DLD1 (cell line): ENCODE results near the gene JAKMIP2.

Experiments used
- in situ Hi-C: cut with HindIII; loops from 2 replicates; pipeline ENCODE4 v1.10.0; 2017; ENCODE audit warnings: low sequenced_read_pairs

JAKMIP2 gene

GRCh38 chr5:147789820-147790219 is 7.3 kb upstream of the JAKMIP2 start:
- in situ Hi-C loops = no loop called here

DNA sequence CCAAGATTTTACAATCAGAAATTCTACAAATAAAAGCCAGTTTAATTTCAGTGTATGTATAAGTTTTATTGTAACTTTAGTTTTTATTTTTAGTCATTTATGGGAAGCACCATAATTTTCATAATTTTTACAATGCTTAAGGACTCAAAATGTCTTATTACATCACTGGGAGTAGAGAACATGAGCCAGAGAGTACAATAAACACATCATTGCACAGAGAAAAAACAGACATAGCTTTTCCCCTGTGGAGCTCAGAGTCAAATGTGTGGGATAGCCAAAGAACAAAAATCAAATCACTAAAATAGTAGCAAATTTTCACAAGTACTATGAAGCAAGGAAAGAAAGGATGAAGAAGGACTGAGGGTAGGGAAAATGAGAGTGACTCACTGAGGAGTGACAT is 5.5 kb upstream of the JAKMIP2 start:
- in situ Hi-C loops = no loop called here

DNA sequence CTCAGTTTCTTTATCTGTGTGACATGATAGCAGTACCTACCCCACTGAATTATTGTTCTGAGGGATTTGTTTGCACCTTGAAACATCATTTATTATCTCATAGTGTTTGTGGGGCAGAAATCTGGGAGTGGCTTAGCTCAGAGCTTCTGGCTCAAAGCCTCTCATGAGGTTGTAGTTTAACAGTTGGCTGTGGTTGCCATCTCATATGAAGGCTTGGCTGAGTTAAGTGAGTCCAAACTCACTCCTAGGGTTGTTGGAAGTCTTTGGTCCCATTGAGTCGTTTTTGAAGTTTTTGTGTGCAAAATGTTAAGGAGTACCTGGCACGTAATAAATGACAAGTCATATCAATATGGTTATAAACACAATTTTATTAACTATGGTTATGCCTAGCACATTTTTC is 3.6 kb upstream of the JAKMIP2 start:
- in situ Hi-C loops = no loop called here

DNA sequence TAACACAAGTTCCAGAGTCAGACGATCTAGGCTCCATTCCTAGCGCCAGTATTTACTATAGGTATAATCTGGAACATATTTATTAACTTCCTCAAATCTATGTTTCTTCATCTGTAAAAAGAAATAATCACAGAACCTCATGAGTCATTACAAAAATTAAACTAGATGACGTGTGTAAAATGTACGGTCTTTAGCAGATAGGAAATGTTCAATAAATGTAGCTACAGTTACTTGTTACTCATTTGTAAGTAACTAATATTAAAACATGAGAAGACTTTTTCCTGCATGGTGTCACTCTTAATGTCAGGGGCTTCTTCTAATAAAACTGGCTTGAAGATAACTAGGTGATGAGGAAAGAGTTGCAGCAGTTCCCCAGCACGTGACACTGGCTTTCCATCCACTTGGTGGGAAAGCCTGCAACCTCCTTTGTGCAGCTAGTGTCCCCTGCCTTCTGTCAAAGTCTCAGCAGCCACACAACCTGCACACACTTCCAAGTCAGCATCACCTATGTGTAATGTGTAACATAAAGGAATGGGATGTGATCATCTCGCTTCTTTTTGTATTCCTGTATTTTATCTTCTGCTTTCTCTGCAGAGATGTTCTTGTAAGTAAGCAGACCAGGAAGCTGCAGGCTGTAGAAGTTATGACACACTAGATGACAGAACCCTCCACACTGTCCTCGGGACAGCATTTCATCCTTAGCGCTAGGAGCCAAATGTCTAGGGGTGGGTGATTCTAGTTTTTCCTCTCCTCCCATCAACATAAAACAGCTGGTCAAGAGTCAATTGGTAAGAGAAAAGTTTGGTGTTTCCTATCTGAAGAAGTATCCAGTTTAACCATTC is 1.8 kb upstream of the JAKMIP2 start:
- in situ Hi-C loops = no loop called here

DNA sequence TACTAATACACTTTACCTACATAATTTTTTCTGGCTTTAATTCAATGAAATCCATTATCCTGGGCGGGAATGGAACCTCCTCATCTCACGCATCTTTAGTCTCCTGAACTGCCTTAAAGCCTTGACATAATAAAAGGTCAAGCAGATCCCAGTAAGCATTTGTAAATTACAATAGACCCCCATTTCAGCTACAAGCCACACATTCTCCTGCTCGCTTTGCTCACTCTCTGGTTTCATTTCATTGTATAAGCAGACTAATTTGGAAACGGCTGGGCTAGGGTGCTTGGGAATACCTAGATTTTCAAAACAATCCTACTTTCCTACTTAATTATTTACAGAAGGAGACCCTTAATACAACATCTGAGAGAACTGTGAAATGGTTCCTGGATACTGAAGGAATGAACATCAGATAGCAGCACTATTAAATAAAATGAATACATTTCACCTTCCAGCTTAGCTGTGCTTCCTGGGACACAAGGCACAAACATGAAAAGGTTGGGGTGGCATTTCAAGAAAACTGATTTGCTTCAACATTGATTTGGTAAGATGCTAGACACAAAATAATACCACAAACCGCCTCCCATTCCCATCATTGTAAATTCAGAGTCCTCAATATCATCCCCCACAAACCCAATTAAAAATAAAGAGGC is 1.5 kb downstream of the JAKMIP2 start:
- in situ Hi-C loops = no loop called here

DNA sequence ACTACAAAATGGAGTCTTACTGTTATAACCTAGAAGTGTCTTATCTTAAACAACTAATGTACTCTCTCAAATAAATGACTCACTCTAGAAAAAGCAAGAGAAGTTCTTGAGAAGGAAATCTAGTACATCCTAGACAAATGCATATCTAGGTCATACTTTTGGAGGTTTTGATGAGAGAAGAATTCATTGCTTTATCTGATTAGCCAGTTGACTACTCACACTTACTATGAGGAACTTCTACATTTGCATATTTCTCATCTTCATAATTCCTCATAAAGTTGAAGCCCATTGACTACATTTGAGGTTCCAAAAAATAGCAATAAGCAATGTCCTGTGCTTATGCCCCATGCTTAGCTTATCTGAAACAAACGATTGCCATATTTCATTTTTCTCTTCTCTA is 2.8 kb downstream of the JAKMIP2 start:
- in situ Hi-C loops = no loop called here

- in situ Hi-C loops = no loop called here
These were observed 5.5 kb downstream of the JAKMIP2 start for GRCh38 chr5:147776989-147777388.

- in situ Hi-C loops = no loop called here
These were observed 8.9 kb downstream of the JAKMIP2 start for GRCh38 chr5:147773587-147773986.

- in situ Hi-C loops = no loop called here
These were observed 9.4 kb downstream of the JAKMIP2 start for GRCh38 chr5:147773139-147773538.

DNA sequence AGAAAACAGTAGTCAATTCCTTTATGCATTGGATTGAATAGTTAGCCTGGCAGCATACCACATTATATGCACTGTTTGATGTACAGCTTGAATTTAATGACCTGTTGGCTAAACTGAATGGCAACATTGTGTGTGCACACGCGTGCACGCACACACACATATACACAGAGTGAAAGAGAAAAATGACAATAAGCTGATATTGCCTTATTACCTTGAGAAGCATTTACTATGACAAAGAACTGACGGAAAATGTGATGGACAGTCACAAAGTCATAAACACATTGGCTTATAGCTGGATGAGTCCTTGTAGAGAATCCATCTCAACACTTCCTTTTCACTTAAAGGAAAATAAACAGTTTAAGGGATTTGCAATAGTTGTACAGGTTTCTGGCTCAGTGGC is 15.5 kb downstream of the JAKMIP2 start:
- in situ Hi-C loops = no loop called here

GRCh38 chr5:147763791-147764525 is 18.6 kb downstream of the JAKMIP2 start:
- in situ Hi-C loops = no loop called here

DNA sequence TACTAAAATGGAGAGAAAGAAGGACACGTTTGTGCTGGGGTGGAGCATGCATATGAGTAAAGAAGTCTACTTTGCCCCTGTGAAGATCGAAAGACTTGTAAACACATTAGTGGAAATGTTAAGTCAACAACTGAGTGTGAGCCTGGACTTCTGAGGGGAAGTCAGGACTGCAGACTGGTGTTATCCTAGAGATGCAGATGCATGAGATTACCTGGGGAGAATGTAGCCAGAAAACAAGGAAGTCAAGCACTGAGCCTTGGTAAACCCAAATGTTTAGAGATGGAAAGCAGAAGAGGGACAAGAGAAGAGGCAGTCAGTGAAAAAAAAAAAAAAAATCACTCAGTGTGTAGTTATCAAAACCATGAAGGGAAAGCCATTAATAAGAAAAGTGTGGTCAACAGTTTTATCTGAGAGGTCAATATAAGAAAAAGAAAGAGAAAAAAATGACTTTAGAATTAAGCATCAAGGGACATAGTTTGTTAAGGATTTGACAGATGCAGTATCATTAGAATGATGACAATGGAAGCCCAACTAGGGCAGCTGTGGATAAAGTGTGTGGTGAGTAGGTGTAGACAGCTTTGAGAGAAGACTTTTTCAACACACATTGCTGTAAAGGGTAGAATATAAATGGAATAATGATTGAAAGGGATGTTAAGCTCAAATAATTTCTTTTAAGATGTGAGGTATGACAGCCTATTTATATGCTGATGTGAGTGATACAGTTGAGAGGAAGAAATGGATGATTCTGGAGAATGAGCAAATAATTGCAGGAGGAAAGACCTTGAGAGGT is 22.2 kb downstream of the JAKMIP2 start:
- in situ Hi-C loops = no loop called here

GRCh38 chr5:147759441-147759840 is 23.1 kb downstream of the JAKMIP2 start:
- in situ Hi-C loops = no loop called here

DNA sequence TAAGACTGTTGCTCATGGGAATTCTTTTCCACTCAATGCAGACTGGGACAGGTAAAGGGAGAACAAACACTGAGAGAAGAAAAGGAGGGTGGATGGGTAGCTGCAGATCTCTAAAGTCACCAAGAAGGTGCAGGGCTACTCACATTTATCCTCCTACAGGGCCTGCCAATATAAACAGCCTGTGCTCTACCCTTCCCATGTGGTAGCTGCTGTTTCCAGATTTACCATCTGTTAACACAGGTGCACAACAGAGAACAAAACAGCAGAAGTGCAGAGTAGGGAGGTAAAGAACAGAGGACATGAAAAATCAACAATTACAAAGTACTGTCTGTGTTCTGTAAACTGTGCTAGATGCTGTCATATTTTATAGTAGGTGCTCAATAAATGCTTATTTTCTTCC is 26.0 kb downstream of the JAKMIP2 start:
- in situ Hi-C loops = no loop called here

DNA sequence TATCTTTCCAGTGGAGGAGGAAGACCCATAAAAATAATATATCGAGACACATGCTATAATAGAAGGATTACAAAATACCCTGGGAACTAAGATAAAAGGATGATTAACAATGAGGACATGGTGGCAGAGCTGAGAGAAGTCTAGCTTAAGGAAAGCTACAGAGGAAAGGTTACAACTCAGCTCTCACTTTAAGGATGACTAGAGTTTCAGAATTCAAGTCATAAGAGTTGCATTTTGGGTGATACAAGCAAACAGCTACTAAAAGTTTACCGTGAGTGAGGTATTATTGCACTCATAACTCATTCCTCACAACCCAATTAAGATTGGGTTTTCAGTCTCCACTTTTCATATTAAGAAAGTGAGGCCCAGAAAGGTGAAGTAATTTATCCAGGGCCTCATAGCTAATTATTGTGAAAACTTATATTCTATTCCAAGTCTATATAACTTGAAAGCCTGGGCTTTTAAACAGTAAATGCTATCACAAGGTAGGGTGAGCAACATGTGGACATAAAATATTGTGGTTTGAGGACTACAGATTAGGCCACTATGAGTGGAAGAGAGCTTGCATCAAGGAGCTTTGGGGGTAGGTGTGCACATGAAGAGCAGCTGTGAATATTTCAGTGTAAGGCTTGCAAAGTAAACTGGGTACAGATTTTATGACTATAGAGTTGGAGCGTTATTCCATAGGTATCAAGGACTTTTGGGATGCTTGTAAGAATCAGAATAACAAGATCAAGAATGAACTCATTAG is 28.0 kb downstream of the JAKMIP2 start:
- in situ Hi-C loops = no loop called here

GRCh38 chr5:147753765-147754164 is 28.8 kb downstream of the JAKMIP2 start:
- in situ Hi-C loops = no loop called here

DNA sequence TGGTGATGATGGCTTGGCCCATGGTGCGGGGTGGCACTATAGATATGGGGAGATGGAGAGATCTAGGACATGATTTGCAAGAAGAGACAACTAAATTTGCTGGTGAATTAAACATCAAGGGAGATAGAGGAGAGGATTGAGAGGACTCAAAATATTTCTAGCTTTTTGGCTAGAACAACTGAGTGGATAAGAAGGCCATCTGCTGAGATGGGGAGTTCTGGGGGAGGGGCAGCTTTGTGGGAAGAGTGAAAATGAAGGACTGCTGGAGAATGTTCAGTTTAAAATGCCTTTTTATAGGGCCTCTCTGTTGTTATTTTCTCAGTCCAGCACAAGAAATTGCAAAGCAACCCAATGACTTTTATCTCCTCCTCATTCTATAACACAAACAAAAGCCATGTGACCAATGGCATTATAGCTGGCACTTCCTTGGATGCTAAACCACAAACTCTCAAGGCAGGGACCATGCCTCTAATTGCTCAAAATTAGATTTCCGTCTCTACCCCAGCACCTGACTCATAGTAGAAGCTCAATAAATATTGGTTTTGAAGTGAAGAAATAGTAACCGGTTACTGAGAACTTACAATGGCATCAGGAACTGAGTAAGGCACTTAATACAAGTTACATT is 29.8 kb downstream of the JAKMIP2 start:
- in situ Hi-C loops = no loop called here

DNA sequence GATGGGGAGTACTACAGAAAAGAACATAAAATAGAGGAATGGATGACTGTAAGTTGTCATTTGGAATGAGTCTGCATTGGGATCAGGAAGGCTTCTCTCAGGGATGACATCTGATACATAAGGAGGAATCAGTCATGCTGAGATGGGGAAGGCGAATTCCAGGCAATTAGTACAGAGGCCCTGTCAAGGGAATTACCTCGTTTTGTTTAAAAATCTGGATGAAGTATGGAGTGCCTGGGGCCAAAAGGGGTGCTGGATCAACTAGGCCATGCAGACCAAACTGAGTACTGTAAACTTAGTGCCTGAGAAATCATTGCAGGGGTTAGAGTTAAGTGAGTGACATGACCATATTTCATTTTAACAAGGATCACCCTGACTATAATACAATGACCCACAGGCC is 30.5 kb downstream of the JAKMIP2 start:
- in situ Hi-C loops = no loop called here

DNA sequence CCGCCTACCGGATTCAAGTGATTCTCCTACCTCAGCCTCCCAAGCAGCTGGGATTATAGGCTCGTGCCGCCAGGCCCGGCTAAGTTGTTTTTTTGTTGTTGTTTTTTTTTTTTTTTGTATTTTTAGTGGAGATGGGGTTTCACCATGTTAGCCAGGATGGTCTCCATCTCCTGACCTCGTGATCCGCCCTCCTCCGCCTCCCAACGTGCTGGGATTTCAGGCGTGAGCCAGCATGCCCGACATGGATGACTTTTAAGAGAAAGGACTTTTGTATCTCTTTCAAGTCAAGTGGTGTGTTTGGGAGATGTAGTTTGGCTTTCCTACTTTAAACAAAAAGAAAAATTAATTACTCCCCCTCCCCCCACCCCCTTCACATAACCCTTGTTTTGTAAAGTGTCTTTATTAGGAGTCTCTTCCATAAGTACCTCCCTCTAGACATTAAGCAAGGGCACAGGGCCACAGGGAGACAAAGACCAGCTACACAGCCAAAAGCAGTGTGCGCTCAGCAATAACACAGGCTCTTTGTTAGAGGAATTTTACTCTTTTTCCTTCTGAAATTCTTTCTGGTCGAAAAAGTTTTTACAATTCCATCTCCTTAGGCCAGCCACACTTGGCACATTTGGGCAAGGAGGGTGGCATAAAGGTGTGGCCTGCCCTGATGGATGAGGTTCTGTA is 31.2 kb downstream of the JAKMIP2 start:
- in situ Hi-C loops = no loop called here
